CD4-positive, alpha-beta T cell treated with Interleukin-1 beta for 1 hour (primary cell): ENCODE data around the gene PRG2.
"Not testable (repeated sequence)": the region's sequence is repeated elsewhere in the genome, so short reads cannot be mapped to it uniquely, and the experiment has no call there.

ENCODE experiments used
- DNase-seq, 2 donors: peaks; one replicate each; pipeline ENCODE4 v3.0.0-alpha.2; 2020 to 2022

Gene PRG2

DNA sequence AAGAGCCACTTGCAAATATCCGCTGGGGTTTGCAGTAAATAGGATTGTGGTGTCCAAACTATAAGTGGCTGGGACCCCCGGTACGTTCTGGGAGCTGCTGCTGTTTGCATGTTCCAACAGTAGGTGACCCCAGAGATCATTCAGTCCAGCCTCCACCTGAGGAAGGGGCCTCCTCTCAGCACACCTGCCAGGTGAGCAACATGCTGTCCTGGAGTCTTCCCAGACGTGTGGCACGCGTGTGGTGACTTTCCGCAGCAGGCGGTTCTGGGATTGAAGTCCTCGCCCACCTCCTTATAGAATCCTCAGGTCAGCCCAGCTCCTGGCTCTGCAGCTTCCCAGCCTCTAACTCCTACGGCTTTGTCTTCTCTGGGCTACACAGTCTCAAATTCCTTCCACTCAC is 45.6 kb downstream of the PRG2 start:
- no peak for DNase-seq

DNA sequence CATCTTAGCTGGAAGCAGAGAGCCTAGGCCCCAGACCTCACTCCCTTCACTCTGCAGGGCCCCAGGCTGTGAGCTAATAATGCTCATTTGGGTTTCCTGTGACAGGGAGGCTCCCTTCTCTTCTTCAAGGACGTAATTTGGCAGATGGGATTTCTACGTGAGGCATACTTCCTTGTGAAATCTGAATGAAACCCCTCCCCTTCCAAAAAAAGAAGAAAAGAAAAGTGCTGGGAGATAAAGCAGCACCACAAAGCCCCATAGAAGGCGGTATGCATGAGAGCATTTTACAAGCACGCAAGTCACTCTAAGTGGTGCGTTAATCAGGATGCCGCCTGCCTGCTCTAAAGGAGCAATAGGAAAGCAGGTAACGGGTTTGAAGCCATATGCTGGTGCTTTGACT is 46.6 kb downstream of the PRG2 start:
- DNase-seq: no peak

DNA sequence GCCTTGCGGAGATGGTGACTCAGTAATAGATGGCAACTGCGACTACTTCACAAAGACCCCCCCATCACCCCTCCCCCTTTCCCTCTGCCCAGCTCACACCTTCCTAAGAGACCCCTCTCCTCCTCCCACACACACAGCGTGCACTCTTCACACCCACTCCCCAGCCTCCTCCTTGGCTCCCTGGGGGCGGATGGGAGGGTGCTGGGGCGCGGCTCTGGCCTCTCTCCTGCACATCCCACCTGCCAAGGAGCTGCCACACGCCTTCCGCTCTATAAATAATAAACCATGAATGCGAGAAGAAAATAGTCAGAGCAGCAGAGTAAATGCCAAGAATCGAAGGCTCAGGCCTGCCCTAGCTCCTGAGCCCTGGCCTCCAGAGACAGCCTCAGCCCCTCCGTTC is 47.7 kb downstream of the PRG2 start:
- no peak for DNase-seq

DNA sequence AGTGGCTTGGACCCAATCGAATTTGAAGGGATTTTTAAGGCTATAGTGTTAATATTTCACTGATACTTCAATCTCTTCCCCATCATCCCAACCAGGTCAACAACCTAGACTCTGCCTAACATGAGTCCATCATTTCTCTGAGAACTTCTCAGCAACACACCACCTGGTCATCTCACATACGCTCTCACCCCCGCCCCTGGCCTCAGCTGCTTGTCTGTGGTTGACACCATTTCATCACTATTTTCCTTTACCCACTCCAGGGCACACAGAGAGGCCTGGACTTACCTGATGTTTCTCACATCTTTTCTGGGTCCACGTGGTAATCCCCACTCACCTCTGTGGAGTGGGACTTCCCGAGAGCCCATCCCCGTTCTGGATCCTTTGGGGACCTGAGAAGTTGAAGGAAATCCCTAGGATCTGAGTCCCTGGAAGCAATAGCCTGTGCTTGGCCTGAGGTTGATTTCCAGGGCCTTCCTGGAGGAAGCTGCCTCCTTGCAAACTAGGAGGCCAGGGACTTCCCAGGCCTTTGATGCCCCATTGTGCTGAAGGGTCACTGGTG is 49.1 kb downstream of the PRG2 start:
- no peak for DNase-seq

DNA sequence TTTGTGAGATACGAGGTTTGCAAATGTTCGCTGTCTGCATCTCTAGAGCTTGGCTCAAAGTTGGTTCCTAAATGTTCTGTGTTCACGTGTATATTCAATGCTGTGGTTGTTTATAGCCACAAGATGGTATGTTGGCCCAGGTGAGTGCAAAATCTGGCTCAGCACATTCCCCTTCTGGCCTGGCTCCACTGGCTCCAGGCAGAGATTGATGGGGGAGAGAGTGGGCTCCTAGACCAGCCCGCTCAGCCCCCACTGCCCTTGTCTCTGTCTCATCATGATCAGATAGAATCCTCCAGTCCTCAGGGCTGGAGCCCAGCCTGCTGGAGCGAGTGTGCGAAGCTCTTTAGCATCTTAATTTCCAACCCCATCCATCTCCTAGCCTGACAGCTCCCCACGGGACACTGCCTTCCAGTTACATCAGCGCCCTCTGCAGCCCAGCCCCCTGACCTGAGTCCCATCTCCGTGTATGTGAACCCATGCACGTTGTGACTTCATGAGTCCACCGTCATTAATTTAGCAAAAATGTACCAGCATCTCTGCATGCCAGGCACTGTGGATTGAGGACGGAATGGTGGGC is 50.3 kb downstream of the PRG2 start:
- DNase-seq: no peak

DNA sequence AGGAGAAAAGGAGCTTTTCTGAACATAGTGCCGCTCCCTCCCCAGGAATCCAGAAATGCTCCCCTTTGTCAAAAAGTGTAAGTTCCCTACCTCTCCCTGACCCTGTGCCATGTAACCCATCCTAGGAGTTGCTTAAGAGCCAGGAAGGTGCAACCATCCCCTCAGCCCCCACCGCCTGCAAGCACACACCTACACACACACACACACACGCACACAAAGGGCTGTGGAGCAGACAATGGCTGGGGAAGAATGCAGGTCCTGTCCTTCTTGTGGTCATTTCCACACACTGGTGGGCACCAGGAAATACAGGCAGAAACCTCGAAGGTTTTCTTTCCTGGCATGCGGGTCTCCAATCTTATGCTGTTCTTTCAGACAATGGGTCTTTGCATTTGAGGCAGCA is 51.1 kb downstream of the PRG2 start:
- no peak for DNase-seq

DNA sequence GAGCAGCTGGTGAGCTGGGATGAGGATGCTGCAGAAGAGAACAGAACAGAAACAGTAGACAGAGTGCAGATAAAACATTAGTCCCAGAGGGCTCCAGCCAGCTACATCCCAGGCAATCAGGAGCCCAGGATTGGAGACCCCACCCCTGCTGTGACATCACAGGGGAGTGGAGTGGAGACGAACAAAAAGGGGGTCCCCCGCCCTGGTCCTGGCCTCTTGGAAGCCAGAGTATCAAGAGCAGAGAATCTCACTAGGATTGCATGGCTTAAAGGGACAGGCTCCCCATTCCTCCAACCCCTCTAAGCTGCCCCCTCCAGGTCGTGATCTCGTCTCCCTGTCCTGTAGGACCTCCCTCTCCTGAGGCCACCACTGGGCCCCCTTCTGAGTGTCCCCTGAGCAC is 52.3 kb downstream of the PRG2 start, which contains the start of gene P2RX3:
Gene P2RX3, plus strand, starts transcription at position 211 of the 400 bp plus-strand sequence. CDS start 199 bp downstream, outside the sequence.
- DNase-seq: no peak

DNA sequence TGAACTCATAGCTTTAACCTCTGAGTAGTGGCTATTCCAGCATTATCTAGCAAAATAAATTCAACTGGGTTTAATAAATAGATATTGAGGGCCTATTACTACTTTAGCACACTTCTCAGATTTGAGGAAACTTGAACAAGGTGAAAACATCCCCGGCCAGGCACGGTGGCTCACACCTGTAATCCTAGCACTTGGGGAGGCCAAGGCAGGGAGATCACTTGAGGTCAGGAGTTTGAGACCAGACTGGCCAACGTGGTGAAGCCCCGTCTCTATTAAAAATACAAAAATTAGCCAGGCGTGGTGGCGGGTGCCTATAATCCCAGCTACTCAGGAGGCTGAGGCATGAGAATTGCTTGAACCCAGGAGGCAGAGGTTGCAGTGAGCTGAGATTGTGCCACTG is 53.6 kb downstream of the PRG2 start:
- DNase-seq: not testable (repeated sequence)
